Fibroblast of pulmonary artery (primary cell): ENCODE data around the gene FBRSL1.
"Not testable (repeated sequence)": the region's sequence is repeated elsewhere in the genome, so short reads cannot be mapped to it uniquely, and the experiment has no call there.

ENCODE experiments used
- DNase-seq: peaks from one replicate; pipeline ENCODE4 v3.0.0-alpha.2; 2010; ENCODE audit warnings: low read depth
- H3K4me3 ChIP-seq: replicated peaks from 2 replicates; pipeline ENCODE4 v1.5.1; 2011; ENCODE audit warnings: low read depth, mild to moderate bottlenecking, control low read depth, low read length, moderate library complexity
- TF ChIP-seq, protein P1 (sequence below): IDR thresholded peaks from 2 replicates; pipeline ENCODE4 v1.5.1; 2011; ENCODE audit warnings: mild to moderate bottlenecking, control low read depth, low read length, inconsistent platforms; ENCODE audit errors: missing control alignments

FBRSL1 gene

DNA sequence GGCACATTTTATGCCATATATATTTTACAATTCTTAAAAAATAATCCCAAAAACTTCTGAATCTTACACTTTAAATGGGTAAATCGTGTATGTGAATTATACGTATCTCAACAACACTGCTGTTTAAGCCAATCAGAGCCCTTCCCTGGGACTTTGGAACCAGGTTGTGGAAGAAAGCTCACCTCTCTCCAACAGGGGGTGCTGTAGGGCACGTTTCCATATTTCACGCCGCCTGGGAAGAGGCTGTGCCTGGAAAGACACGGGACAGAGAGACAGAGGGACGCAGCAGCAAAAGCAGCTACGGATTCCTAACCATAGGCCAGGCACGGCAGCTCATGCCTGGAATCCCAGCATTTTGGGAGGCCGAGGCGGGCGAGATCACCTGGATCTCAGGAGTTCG, 29.4 kb upstream of the FBRSL1 start:
- peak; percentile 20 for DNase-seq
- TF ChIP-seq, protein P1, sequence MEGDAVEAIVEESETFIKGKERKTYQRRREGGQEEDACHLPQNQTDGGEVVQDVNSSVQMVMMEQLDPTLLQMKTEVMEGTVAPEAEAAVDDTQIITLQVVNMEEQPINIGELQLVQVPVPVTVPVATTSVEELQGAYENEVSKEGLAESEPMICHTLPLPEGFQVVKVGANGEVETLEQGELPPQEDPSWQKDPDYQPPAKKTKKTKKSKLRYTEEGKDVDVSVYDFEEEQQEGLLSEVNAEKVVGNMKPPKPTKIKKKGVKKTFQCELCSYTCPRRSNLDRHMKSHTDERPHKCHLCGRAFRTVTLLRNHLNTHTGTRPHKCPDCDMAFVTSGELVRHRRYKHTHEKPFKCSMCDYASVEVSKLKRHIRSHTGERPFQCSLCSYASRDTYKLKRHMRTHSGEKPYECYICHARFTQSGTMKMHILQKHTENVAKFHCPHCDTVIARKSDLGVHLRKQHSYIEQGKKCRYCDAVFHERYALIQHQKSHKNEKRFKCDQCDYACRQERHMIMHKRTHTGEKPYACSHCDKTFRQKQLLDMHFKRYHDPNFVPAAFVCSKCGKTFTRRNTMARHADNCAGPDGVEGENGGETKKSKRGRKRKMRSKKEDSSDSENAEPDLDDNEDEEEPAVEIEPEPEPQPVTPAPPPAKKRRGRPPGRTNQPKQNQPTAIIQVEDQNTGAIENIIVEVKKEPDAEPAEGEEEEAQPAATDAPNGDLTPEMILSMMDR, result peak; percentile 26
- H3K4me3 ChIP-seq, result no peak overlapping the region

DNA sequence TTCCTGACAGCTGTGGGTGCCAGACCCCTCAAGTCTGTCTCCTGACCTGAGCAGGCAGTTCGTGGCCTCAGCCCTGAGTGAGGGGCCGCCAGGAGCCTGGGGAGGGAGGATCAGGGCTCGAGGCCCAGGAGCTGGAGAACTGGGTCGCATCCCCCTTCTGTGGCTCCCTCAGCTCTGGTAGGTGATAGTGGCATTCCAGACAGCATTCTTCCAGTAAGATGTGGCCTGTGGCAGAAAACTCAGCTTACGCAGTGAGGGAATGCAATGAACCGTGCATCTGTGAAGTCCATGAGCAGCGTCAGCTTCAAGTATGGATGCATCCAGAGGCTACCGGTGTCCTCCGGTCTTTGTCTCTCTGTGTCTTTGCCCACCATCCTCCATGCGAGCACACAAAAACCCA, 28.4 kb upstream of the FBRSL1 start:
- H3K4me3 ChIP-seq, result no peak overlapping the region
- DNase-seq, result no peak
- TF ChIP-seq, protein P1, result no peak

DNA sequence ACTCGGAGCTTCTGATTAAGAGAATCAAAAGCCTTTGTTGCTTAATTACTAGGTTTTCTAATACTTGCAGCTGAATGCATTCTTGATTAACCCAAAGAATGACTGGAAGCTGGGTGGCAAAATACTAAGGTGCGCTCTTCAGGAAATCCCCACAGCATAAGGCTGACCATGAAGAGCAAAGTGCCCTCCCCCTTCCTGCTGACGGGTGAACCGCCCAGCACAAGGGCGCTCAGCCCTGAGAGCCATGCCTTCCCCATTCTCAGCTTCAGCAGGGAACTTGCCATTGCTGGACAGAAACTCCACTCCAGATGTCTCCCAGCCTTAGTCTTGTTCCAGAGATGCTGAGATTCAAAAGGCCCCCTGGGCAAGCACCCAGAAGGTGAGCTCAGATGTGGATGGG, 27.2 kb upstream of the FBRSL1 start:
- TF ChIP-seq, protein P1, result no peak
- no peak for DNase-seq
- no peak overlapping the region for H3K4me3 ChIP-seq

DNA sequence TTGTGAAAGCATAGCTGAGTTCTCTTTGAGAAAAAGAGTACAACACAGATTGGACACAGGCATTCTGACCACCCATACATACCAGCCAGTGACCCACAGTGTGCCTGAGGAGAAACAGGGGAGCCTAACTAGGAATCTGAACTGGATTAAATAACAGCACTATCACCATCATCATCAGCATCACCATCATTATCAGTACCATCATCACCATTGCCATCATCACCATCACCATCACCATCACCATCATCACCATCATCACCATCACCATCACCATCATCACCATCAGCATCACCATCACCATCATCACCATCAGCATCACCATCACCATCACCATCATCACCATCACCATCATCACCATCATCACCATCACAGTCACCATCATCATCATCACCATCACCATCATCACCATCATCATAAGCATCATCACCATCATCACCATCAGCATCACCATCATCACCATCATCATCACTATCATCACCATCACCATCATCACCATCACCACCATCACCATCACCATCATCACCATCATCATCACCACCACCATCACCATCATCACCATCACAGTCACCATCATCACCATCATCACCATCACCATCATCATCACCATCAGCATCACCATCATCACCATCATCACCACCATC, 26.5 kb upstream of the FBRSL1 start:
- not testable (repeated sequence) for H3K4me3 ChIP-seq, DNase-seq

DNA sequence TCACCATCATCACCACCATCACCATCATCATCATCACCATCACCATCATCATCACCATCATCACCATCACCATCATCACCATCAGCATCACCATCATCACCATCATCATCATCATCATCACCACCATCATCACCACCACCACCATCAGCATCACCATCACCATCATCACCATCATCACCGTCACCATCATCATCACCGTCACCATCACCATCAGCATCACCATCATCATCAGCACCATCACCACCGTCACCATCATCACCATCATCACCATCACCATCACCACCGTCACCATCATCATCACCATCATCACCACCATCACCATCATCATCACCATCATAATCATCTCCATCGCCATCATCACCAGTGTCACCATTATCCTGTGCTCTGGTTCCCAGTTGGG, 25.6 kb upstream of the FBRSL1 start:
- not testable (repeated sequence) for DNase-seq, H3K4me3 ChIP-seq

DNA sequence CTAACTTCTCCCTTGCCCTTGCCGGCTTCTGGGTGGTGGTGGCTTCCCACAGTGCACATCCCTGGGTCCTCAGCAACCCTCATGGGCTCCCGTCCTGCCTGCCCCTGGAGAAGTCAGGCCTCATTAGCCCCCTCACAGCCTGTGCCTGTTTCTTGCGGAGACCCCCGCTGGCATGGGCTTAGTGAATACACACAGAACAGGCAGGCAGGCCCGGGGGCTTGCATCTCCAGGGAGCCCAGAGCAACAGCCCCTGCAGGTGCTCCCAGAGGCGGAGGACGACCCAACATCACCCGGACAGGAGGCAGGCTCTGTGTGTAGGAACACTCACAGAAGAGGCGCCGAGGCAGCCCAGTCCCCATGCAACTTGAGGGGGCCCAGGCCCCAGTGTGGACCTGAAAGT, 25.1 kb upstream of the FBRSL1 start:
- no peak overlapping the region for H3K4me3 ChIP-seq
- TF ChIP-seq, protein P1, result no peak
- no peak for DNase-seq

DNA sequence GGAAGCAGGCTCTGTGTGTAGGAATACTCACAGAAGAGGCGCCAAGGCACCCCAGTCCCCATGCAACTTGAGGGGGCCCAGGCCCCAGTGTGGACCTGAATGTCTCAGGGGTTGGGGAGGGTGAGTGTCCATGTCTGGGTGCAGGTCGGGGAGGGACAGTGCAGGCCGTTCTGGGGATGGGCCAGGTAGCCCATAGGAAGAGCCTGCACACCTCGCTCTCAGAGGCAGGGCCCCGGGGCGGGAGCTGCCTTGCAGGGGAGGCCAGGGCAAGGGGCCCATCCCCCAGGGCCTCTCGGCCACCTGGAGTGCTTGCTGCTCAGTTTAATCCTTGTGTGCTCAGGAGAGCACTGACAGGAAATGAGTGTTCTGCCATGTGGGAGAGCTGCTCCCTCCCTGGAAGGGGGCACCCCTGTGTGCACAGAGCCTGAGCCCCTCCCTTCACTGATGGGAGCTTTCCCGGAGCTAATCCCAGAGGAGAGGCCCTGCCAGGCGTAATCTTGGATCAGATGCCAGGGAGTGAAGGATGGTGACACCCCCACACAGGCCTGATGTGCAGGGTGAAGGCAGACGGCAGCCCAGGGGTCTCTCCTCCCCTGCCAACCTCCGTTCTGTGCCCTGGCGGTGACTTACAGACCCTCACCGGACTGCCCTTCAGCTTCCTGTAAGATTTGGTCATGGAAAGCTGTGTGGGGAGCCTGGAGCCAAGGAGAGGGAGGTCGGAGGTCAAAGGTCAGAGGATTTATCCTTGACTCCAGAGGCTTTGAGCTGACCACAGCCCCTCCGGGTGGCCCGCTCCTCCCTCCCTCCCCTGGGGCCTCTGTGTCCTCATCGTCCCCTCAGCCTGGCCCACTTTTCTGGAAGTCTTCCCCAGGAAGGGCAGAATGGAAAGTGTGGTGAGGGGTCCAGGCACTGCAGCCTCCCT, 24.4 kb upstream of the FBRSL1 start:
- DNase-seq, result no peak
- H3K4me3 ChIP-seq, result no peak overlapping the region
- TF ChIP-seq, protein P1, result no peak
